IMR-90 (cell line): ENCODE measurements around the gene ZCWPW1. TPM values are rescaled to one million over a fixed set of nuclear protein-coding genes. Genes with fewer than 3 reads are reported as not detected.

Experiments
- ATAC-seq: fragments of 200-7000 bp; cut with Tn5 transposase; 2 replicates; pipeline ENCODE4 v1.9.1; 2020; ENCODE audit warnings: low read depth, mild to moderate bottlenecking, moderate library complexity
- BruUV-seq: library from RNA; stranded (reverse); fragments of 400-500 nt; replicated peaks from 2 replicates; lab custom pipeline; 2021; lab: Mats Ljungman, UMichigan
- CTCF ChIA-PET: fragments of 300-600 bp; formaldehyde crosslinking; extraction: SDS; loops from one replicate; lab custom pipeline; 2021; ENCODE audit warnings: antibody characterized with exemption; lab: Yijun Ruan, JAX
- POLR2A ChIA-PET: fragments of 300-600 bp; sonication (Branson Sonifier 250); formaldehyde crosslinking; loops from one replicate; lab custom pipeline; 2022; ENCODE audit warnings: antibody characterized with exemption; ENCODE audit not compliant: unreplicated experiment; lab: Charles Lee
- DNase-seq: peaks from one replicate; pipeline ENCODE4 v3.0.0; 2013
- H2AFZ ChIP-seq: replicated peaks from 2 replicates; pipeline ENCODE3; 2013; ENCODE audit warnings: low read length, mild to moderate bottlenecking; ENCODE audit not compliant: poor library complexity
- H2AK5ac ChIP-seq: 2 replicates; pipeline ENCODE4 v1.6.1; 2013; ENCODE audit warnings: low read depth, low read length, inconsistent platforms
- H2AK9ac ChIP-seq: replicated peaks from 2 replicates; pipeline ENCODE3; 2013; ENCODE audit warnings: mild to moderate bottlenecking, low read depth, low read length, moderate library complexity; ENCODE audit not compliant: poor library complexity
- H2BK120ac ChIP-seq: 2 replicates; pipeline ENCODE4 v1.6.1; 2013; ENCODE audit warnings: low read depth, low read length, inconsistent platforms
- H2BK15ac ChIP-seq: 3 replicates; pipeline ENCODE4 v1.6.1; 2013; ENCODE audit warnings: low read depth, low read length, inconsistent platforms
- H2BK20ac ChIP-seq: 2 replicates; pipeline ENCODE4 v1.6.1; 2013; ENCODE audit warnings: low read depth, mild to moderate bottlenecking, inconsistent platforms, low read length, moderate library complexity
- H2BK5ac ChIP-seq: 2 replicates; pipeline ENCODE4 v1.6.1; 2013; ENCODE audit warnings: mild to moderate bottlenecking, low read depth, low read length, inconsistent platforms; ENCODE audit not compliant: poor library complexity, severe bottlenecking
- H3K14ac ChIP-seq: replicated peaks from 2 replicates; pipeline ENCODE4 v1.6.1; 2013; ENCODE audit warnings: low read depth, low read length, inconsistent platforms
- H3K18ac ChIP-seq: 2 replicates; pipeline ENCODE4 v1.6.1; 2013; ENCODE audit warnings: low read depth, low read length, control low read depth
- H3K23ac ChIP-seq: 2 replicates; pipeline ENCODE4 v1.6.1; 2013; ENCODE audit warnings: low read depth, low read length, inconsistent platforms
- H3K27ac ChIP-seq: 2 replicates; pipeline ENCODE4 v1.5.1; 2013; ENCODE audit warnings: mild to moderate bottlenecking, control low read depth, low read length; ENCODE audit not compliant: insufficient read depth
- H3K27me3 ChIP-seq: 2 replicates; pipeline ENCODE4 v1.6.1; 2013; ENCODE audit warnings: low read length; ENCODE audit not compliant: control insufficient read depth, insufficient read depth
- H3K36me3 ChIP-seq: 2 replicates; pipeline ENCODE4 v1.6.1; 2013; ENCODE audit warnings: low read length, mixed read lengths; ENCODE audit not compliant: control insufficient read depth, insufficient read depth
- H3K4ac ChIP-seq: 2 replicates; pipeline ENCODE4 v1.6.1; 2013; ENCODE audit warnings: low read depth, low read length, inconsistent platforms
- H3K4me1 ChIP-seq: 2 replicates; pipeline ENCODE4 v1.6.1; 2013; ENCODE audit warnings: low read length, mixed read lengths; ENCODE audit not compliant: control insufficient read depth, insufficient read depth
- H3K4me2 ChIP-seq: 2 replicates; pipeline ENCODE4 v1.6.1; 2013; ENCODE audit warnings: low read depth, mild to moderate bottlenecking, control low read depth, low read length, moderate library complexity
- H3K4me3 ChIP-seq: 2 replicates; pipeline ENCODE4 v1.5.1; 2013; ENCODE audit warnings: low read depth, mild to moderate bottlenecking, control low read depth, low read length, moderate library complexity; ENCODE audit not compliant: insufficient read depth
- H3K56ac ChIP-seq: 2 replicates; pipeline ENCODE4 v1.6.1; 2013; ENCODE audit warnings: low read length, inconsistent platforms; ENCODE audit not compliant: insufficient read depth; ENCODE audit errors: extremely low read depth
- H3K79me1 ChIP-seq, 2 experiments: 2 replicates each; pipeline ENCODE4 v1.6.1; 2013; ENCODE audit warnings: low read length in 2 of 2, inconsistent platforms in 1 of 2, low read depth in 1 of 2
- H3K9ac ChIP-seq: 2 replicates; pipeline ENCODE4 v1.6.1; 2013; ENCODE audit warnings: low read depth, low read length, control low read depth
- H3K9me1 ChIP-seq: 2 replicates; pipeline ENCODE4 v1.6.1; 2013; ENCODE audit warnings: low read length, inconsistent platforms; ENCODE audit not compliant: insufficient read depth
- H3K9me3 ChIP-seq: 2 replicates; pipeline ENCODE4 v1.6.1; 2013; ENCODE audit warnings: low read length; ENCODE audit not compliant: control insufficient read depth, insufficient read depth
- H4K20me1 ChIP-seq: 2 replicates; pipeline ENCODE4 v1.6.1; 2013; ENCODE audit warnings: low read length, inconsistent platforms; ENCODE audit not compliant: insufficient read depth
- H4K5ac ChIP-seq: 2 replicates; pipeline ENCODE4 v1.6.1; 2013; ENCODE audit warnings: mild to moderate bottlenecking, low read depth, low read length, control low read depth
- H4K8ac ChIP-seq, 2 experiments: 2 replicates each; pipeline ENCODE4 v1.6.1; 2013; ENCODE audit warnings: low read depth in 2 of 2, low read length in 2 of 2, control low read depth in 1 of 2, inconsistent platforms in 1 of 2
- H4K91ac ChIP-seq: 2 replicates; pipeline ENCODE4 v1.6.1; 2013; ENCODE audit warnings: low read depth, low read length, inconsistent platforms; ENCODE audit not compliant: insufficient read depth
- BHLHE40 ChIP-seq: fragments of 150-350 bp; IDR thresholded peaks from 2 replicates; pipeline ENCODE4 v1.6.1; 2016; ENCODE audit warnings: mild to moderate bottlenecking, low read depth, low read length
- CHD1 ChIP-seq: IDR thresholded peaks from 2 replicates; pipeline ENCODE4 v1.6.1; 2012; ENCODE audit warnings: low read depth, low read length, improper control_type of control experiment
- MAZ ChIP-seq: IDR thresholded peaks from 2 replicates; pipeline ENCODE4 v1.6.1; 2012; ENCODE audit warnings: low read depth, mild to moderate bottlenecking, low read length, improper control_type of control experiment, moderate library complexity, borderline replicate concordance
- POLR2A ChIP-seq: IDR thresholded peaks from 2 replicates; pipeline ENCODE4 v1.6.1; 2012; ENCODE audit warnings: mild to moderate bottlenecking, low read depth, low read length
- RFX5 ChIP-seq: IDR thresholded peaks from 2 replicates; pipeline ENCODE4 v1.8.0; 2012; ENCODE audit warnings: low read depth, mild to moderate bottlenecking, low read length, moderate library complexity
- WGBS, 2 experiments: methylation state at CpG; one replicate each; pipeline versions ENCODE4 v1.1.5 to v1.1.7; 2013; ENCODE audit warnings: missing lambda C conversion rate in 2 of 2; ENCODE audit not compliant: insufficient read length in 1 of 2; ENCODE audit errors: extremely low coverage in 2 of 2; 5-methylcytosine and 5-hydroxymethylcytosine counted together
- dilution Hi-C: fragments of 300-500 bp; cut with HindIII; formaldehyde crosslinking; loops from one replicate; pipeline ENCODE4 v1.14.3; 2018; ENCODE audit warnings: low sequenced_read_pairs; ENCODE audit not compliant: unreplicated experiment
- in situ Hi-C: fragments of 300-500 bp; cut with MboI; formaldehyde crosslinking; loops from 3 replicates; pipeline ENCODE4 v1.14.3; 2019; ENCODE audit warnings: low sequenced_read_pairs, inconsistent platforms, mixed read lengths
- intact Hi-C: fragments of 100-400 bp; cut with micrococcal nuclease; formaldehyde crosslinking; loops from 2 replicates; pipeline ENCODE4 v1.10.0; 2022
- polyA plus RNA-seq, 3 experiments: library from polyadenylated mRNA; depleted of rRNA; stranded (reverse); fragments of >200 nt; gene quantifications; 2 replicates each; pipeline ENCODE4 v1.2.3, GENCODE V29; 2012; ENCODE audit warnings: low replicate concordance in 1 of 3
- total RNA-seq: library from RNA; depleted of rRNA; stranded (reverse); fragments of >200 nt; gene quantifications from 2 replicates; pipeline ENCODE4 v1.2.3, GENCODE V29; 2012

ZCWPW1 gene
- total and polyA plus RNA-seq, 2 of the 4 experiments (the other 2 are of a cell fraction), result 0.72 to 1.3 TPM

- no peaks in the 10 kb centered on the region for H4K20me1 ChIP-seq
- H3K56ac ChIP-seq, result no peak overlapping the region
- H4K8ac ChIP-seq, result no peak overlapping the region
- H2BK120ac ChIP-seq, result no peak overlapping the region
- no peak for DNase-seq
- TF ChIP-seq RFX5 (no peak), MAZ (no peak), CHD1 (no peak), BHLHE40 (no peak), POLR2A (no peak)
- H4K91ac ChIP-seq, result no peak overlapping the region
- H3K79me1 ChIP-seq, result no peaks in the 10 kb centered on the region
- no peak overlapping the region for H2BK20ac ChIP-seq
- no peak overlapping the region for H2BK15ac ChIP-seq
- no peak overlapping the region for H3K9ac ChIP-seq
- H3K27ac ChIP-seq, result no peak overlapping the region
- no peak overlapping the region for H2AK5ac ChIP-seq
- H2BK5ac ChIP-seq, result no peak overlapping the region
- POLR2A ChIA-PET, result no interaction called here
- no peak overlapping the region for H3K23ac ChIP-seq
- 0% methylated on average over 1 of the region's 4 CpGs; no CpG with 5 or more reads in 1 of the 2 experiments for WGBS, 2 experiments
- H2AFZ ChIP-seq, result no peak overlapping the region
- no peak overlapping the region for H4K5ac ChIP-seq
- in situ Hi-C loops (no loop called here), dilution Hi-C loops (no loop called here), intact Hi-C loops (no loop called here)
- CTCF ChIA-PET, result no interaction called here
- no peak for ATAC-seq
- H3K14ac ChIP-seq, result no peak overlapping the region
- no peak overlapping the region for H2AK9ac ChIP-seq
- peaks cover 8% of the 10 kb centered on the region for H3K4me1 ChIP-seq
- no peak overlapping the region for H3K4me2 ChIP-seq
- H3K27me3 ChIP-seq, result no peaks in the 10 kb centered on the region
- BruUV-seq, result no TSS peak
- 0 out of 2 replicates have a peak, but pooled peaks cover 6% of the 10 kb centered on the region for H3K9me1 ChIP-seq
- no peak overlapping the region for H3K4me3 ChIP-seq
- no peak overlapping the region for H3K18ac ChIP-seq
- peaks cover 3% of the 10 kb centered on the region; the same call in 1 of the 2 replicates for H3K36me3 ChIP-seq
- H3K9me3 ChIP-seq, result no peaks in the 10 kb centered on the region
- H3K4ac ChIP-seq, result no peak overlapping the region
Measured at GRCh38 chr7:100370303-100370702, 58.2 kb downstream of the ZCWPW1 start.
